ENCODE data around the gene POLR1G. TPM values are rescaled to one million over a fixed set of nuclear protein-coding genes. Genes with fewer than 3 reads are reported as not detected.

POLR1G gene
- total RNA-seq, 1 experiment from 2014 or later: 25.9 TPM

DNA sequence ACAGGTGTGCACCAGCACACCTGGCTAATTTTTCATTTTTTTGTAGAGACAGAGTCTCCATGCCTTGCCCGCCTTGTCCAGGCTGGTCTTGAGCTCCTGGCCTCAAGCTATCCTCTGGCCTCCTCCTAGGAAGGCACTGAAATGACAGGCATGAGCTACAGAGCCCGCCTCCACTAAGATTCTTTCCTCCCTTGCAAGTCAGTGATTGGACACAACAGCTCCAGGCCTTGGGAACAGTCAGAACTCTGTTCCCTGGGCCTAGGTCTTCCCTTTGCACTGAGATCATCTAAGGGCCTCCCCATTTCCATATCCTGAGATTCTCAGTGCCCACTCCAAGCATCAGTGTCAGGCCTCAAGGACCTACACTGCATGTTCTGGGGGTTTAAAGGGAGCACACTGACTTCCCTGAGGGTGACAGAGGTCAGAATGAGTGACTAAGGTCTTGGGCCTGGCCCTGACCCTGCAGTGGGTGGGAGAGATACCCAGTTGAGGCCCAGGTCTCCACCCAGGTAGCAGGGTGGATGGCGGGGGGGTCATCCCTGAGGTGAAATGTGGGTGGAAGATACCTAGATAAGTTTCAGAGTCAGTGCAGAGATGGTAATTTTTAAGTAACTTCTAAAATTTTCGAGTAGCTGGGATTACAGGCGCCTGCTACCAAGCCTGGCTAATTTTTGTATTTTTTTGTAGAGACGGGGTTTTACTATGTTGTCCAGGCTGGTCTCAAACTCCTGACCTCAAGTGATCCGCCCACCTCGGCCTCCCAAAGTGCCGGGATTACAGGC, 34.6 kb downstream of the POLR1G start:
- no peaks in the 10 kb centered on the region for H3K27me3 ChIP-seq (ENCODE audit: low read length)
- BruUV-seq (replicated peaks): no TSS peak
- TF ChIP-seq, protein P1, sequence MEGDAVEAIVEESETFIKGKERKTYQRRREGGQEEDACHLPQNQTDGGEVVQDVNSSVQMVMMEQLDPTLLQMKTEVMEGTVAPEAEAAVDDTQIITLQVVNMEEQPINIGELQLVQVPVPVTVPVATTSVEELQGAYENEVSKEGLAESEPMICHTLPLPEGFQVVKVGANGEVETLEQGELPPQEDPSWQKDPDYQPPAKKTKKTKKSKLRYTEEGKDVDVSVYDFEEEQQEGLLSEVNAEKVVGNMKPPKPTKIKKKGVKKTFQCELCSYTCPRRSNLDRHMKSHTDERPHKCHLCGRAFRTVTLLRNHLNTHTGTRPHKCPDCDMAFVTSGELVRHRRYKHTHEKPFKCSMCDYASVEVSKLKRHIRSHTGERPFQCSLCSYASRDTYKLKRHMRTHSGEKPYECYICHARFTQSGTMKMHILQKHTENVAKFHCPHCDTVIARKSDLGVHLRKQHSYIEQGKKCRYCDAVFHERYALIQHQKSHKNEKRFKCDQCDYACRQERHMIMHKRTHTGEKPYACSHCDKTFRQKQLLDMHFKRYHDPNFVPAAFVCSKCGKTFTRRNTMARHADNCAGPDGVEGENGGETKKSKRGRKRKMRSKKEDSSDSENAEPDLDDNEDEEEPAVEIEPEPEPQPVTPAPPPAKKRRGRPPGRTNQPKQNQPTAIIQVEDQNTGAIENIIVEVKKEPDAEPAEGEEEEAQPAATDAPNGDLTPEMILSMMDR (conservative IDR thresholded peaks at IDR 0.05; ENCODE audit: low read depth, low read length): no peak
- no peak for TF ChIP-seq EZH2phosphoT487 (IDR thresholded peaks at IDR 0.05; ENCODE audit: borderline replicate concordance, low read length)
- TF ChIP-seq EZH2 (IDR thresholded peaks at IDR 0.05; ENCODE audit: low read length, unreplicated experiment): no peak
- peaks cover 14% of the 10 kb centered on the region for H3K4me1 ChIP-seq (ENCODE audit: insufficient read depth, low read length)
- intact Hi-C loops (cut with micrococcal nuclease): no loop called here
- no peaks in the 10 kb centered on the region for H3K9me3 ChIP-seq (ENCODE audit: low read length)
- no peaks in the 10 kb centered on the region for H3K9me2 ChIP-seq (replicated peaks; ENCODE audit: low read length)
- H4K20me1 ChIP-seq (ENCODE audit: low read length): no peaks in the 10 kb centered on the region
- H3K79me2 ChIP-seq (ENCODE audit: low read length): no peaks in the 10 kb centered on the region
- DNase-seq (peak; percentile 34), ATAC-seq (no peak)
- H3F3A ChIP-seq (ENCODE audit: low read length, unreplicated experiment): no peaks in the 10 kb centered on the region
- no peak overlapping the region for H3K27ac ChIP-seq (ENCODE audit: low read length)
- no peaks in the 10 kb centered on the region for H3K36me3 ChIP-seq (ENCODE audit: low read depth, low read length)
- no peak overlapping the region for H3K9ac ChIP-seq (ENCODE audit: low read length)
- H3K4me3 ChIP-seq (ENCODE audit: low read length): no peak overlapping the region
- POLR2A ChIA-PET (ENCODE audit: unreplicated experiment): interaction anchor here (0.5 to 0.6 kb wide), 3 partner anchors 26 to 273 kb away, joined by 3 to 8 read pairs (median 4); no protein-coding TSS in a partner anchor
- no peak overlapping the region for H3K4me2 ChIP-seq (ENCODE audit: low read length)
- no peak overlapping the region for H2AFZ ChIP-seq (ENCODE audit: low read length)
- CTCF ChIA-PET: interaction anchor here (0.6 to 1.5 kb wide), 3 partner anchors 38 to 52 kb away, joined by 3 to 11 read pairs (median 4); no protein-coding TSS in a partner anchor

DNA sequence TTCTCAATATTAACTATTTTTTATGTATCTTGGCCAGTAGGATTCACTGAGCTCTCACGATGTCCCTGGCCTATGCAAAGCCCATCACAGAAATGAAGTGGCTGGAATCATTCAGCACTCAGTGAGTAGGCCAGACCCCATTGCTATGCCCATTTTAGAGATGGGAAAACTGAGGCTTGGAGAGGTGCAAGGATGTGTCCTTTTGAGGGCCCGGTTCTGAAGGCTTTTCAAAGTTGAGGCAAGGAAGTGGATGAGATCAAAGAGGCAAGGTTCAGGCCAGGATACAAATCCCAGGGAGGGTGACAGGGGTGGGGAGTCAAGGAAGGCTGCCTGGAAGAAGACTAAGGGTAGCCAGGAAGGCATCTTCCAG, 35.9 kb downstream of the POLR1G start:
- H3F3A ChIP-seq (ENCODE audit: low read length, unreplicated experiment): no peaks in the 10 kb centered on the region
- no peaks in the 10 kb centered on the region for H3K36me3 ChIP-seq (ENCODE audit: low read depth, low read length)
- no peak overlapping the region for H3K9ac ChIP-seq (ENCODE audit: low read length)
- ATAC-seq: no peak
- intact Hi-C loops (cut with micrococcal nuclease): no loop called here
- H3K27me3 ChIP-seq (ENCODE audit: low read length): no peaks in the 10 kb centered on the region
- DNase-seq: no peak
- no peaks in the 10 kb centered on the region for H4K20me1 ChIP-seq (ENCODE audit: low read length)
- no peak overlapping the region for H3K27ac ChIP-seq (ENCODE audit: low read length)
- BruUV-seq (replicated peaks): no TSS peak
- TF ChIP-seq, protein P1 (conservative IDR thresholded peaks at IDR 0.05; ENCODE audit: low read depth, low read length): no peak
- TF ChIP-seq EZH2phosphoT487 (IDR thresholded peaks at IDR 0.05; ENCODE audit: borderline replicate concordance, low read length): no peak
- no peak for TF ChIP-seq EZH2 (IDR thresholded peaks at IDR 0.05; ENCODE audit: low read length, unreplicated experiment)
- CTCF ChIA-PET: interaction anchor here (0.5 kb wide), 1 partner anchor 74 kb away, joined by 10 read pairs; no protein-coding TSS in a partner anchor
- no peak overlapping the region for H2AFZ ChIP-seq (ENCODE audit: low read length)
- H3K79me2 ChIP-seq (ENCODE audit: low read length): no peaks in the 10 kb centered on the region
- no peaks in the 10 kb centered on the region for H3K9me3 ChIP-seq (ENCODE audit: low read length)
- POLR2A ChIA-PET (ENCODE audit: unreplicated experiment): no interaction called here
- no peak overlapping the region for H3K4me2 ChIP-seq (ENCODE audit: low read length)
- peaks cover 14% of the 10 kb centered on the region for H3K4me1 ChIP-seq (ENCODE audit: insufficient read depth, low read length)
- H3K4me3 ChIP-seq (ENCODE audit: low read length): no peak overlapping the region
- no peaks in the 10 kb centered on the region for H3K9me2 ChIP-seq (replicated peaks; ENCODE audit: low read length)
